Measurements from ENCODE around the gene ZNF513.

GRCh38 chr2:27370026-27370815 is 10.3 kb downstream of the ZNF513 start, which contains the start of the genes EIF2B4 and SNX17:
- TF ChIP-seq POLR2A (IDR thresholded peaks at IDR 0.05) (peak; percentile 14), CTCF (IDR thresholded peaks at IDR 0.05) (peak; percentile 57 to 77 (median 69))
